ENCODE measurements around the gene ZC3H14. TPM values are rescaled to one million over a fixed set of nuclear protein-coding genes. Genes with fewer than 3 reads are reported as not detected.

ZC3H14 gene
- total and polyA plus RNA-seq, 7 donors, result 28.5 to 45.0 (median 37.1) TPM

- H3K4me1 ChIP-seq, result no peaks in the 10 kb centered on the region
- intact Hi-C loops (cut with DNase I), result loop anchor here in 1 of 2 donors (2.0 kb wide), 1 partner anchor 201 kb away; no protein-coding TSS in a partner anchor
- H3K9me3 ChIP-seq, result no peaks in the 10 kb centered on the region
- ATAC-seq (peak; percentile 57 to 84 (median 66)), DNase-seq (peak in 1 of 2 donors; percentile 26)
- H3K4me3 ChIP-seq, result no peak overlapping the region
- TF ChIP-seq, protein P1, sequence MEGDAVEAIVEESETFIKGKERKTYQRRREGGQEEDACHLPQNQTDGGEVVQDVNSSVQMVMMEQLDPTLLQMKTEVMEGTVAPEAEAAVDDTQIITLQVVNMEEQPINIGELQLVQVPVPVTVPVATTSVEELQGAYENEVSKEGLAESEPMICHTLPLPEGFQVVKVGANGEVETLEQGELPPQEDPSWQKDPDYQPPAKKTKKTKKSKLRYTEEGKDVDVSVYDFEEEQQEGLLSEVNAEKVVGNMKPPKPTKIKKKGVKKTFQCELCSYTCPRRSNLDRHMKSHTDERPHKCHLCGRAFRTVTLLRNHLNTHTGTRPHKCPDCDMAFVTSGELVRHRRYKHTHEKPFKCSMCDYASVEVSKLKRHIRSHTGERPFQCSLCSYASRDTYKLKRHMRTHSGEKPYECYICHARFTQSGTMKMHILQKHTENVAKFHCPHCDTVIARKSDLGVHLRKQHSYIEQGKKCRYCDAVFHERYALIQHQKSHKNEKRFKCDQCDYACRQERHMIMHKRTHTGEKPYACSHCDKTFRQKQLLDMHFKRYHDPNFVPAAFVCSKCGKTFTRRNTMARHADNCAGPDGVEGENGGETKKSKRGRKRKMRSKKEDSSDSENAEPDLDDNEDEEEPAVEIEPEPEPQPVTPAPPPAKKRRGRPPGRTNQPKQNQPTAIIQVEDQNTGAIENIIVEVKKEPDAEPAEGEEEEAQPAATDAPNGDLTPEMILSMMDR (IDR thresholded peaks at IDR 0.05), result peak; percentile 70
- no peak overlapping the region for H3K27ac ChIP-seq
- no peaks in the 10 kb centered on the region for H3K36me3 ChIP-seq (ENCODE audit: insufficient read depth in 1 of 2, low read depth in 1 of 2)
- H3K27me3 ChIP-seq (ENCODE audit: insufficient read depth in 3 of 3, low read length in 2 of 3), result no peaks in the 10 kb centered on the region
- WGBS, 3 donors, result 26 to 33% (median 27%) methylated on average over 4 of the region's 4 CpGs
These were observed 104.9 kb downstream of the ZC3H14 start for GRCh38 chr14:88667555-88668273.

DNA sequence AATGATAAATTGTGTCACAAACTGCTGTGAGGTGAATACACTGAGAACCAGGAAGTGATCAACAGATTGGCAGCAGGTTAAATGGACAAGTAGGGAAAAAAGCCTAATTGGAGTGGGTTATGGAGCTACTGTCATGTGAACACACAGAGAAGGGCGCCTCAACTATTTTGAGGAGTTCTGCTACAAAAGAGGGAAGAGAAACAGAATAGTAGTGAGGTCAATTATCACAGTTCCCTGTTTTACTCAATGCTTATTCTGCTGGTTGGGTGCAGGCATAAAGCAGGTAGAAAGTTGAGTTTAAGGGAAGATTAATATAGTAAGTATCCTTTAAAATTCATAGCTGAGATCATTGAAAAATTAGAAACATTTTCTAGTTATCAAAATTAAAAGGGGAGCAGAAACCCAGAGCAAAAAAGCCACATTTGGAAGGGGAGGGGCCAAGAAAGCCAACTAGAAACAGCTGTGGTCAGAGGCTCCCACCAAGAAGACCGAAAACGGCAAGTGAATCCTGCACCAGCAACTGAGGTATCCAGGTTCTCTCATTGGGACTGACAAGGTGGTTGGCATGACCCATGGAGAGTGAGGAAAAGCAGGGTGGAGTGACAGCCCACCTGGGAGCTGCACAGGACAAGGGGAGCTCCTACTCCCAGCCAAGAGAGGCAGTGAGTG lies 105.7 kb downstream of the ZC3H14 start:
- no peak overlapping the region for H3K4me3 ChIP-seq
- ATAC-seq, result no peak
- intact Hi-C loops (cut with DNase I), result no loop called here
- 68 to 72% (median 71%) methylated on average over 3 of the region's 3 CpGs for WGBS, 3 donors
- TF ChIP-seq, protein P1 (IDR thresholded peaks at IDR 0.05), result no peak
- H3K27ac ChIP-seq, result no peak overlapping the region
- no peak for DNase-seq
- no peaks in the 10 kb centered on the region for H3K4me1 ChIP-seq
- no peaks in the 10 kb centered on the region for H3K9me3 ChIP-seq
- H3K27me3 ChIP-seq (ENCODE audit: insufficient read depth in 3 of 3, low read length in 2 of 3), result no peaks in the 10 kb centered on the region
- H3K36me3 ChIP-seq (ENCODE audit: insufficient read depth in 1 of 2, low read depth in 1 of 2), result no peaks in the 10 kb centered on the region

- no peak overlapping the region for H3K4me3 ChIP-seq
- DNase-seq, result no peak
- H3K27me3 ChIP-seq (ENCODE audit: insufficient read depth in 3 of 3, low read length in 2 of 3), result no peaks in the 10 kb centered on the region
- intact Hi-C loops (cut with DNase I), result no loop called here
- no peak overlapping the region for H3K27ac ChIP-seq
- H3K9me3 ChIP-seq, result no peaks in the 10 kb centered on the region
- ATAC-seq, result no peak
- no peaks in the 10 kb centered on the region for H3K36me3 ChIP-seq (ENCODE audit: insufficient read depth in 1 of 2, low read depth in 1 of 2)
- H3K4me1 ChIP-seq, result no peaks in the 10 kb centered on the region
- TF ChIP-seq, protein P1 (IDR thresholded peaks at IDR 0.05), result no peak
- 73 to 77% (median 77%) methylated on average over 4 of the region's 4 CpGs for WGBS, 3 donors
These were observed 106.5 kb downstream of the ZC3H14 start for GRCh38 chr14:88669346-88669745.

Other genes starting within 250 kb of the ZC3H14 start
- not detected for gene KCNK10, start 239.8 kb upstream of the ZC3H14 start, total RNA-seq
- gene KCNK10, start 239.8 kb upstream of the ZC3H14 start, polyA plus RNA-seq, result under 1 TPM in 1 of 3 donors, not detected in 2; under 0.01 TPM
- 1 to 10 TPM; 3.3 to 9.7 (median 6.2) TPM for gene SPATA7, start 177.4 kb upstream of the ZC3H14 start, total RNA-seq
- gene SPATA7, start 177.4 kb upstream of the ZC3H14 start, polyA plus RNA-seq, result 1 to 10 TPM; 2.1 to 7.4 (median 4.8) TPM
- gene PTPN21, start 8.0 kb upstream of the ZC3H14 start, total RNA-seq, result 10 to 100 TPM; 14.8 to 27.3 (median 18.5) TPM
- gene PTPN21, start 8.0 kb upstream of the ZC3H14 start, polyA plus RNA-seq, result 10 to 100 TPM in 1 of 3 donors, 1 to 10 TPM in 2; 4.7 to 10.7 (median 6.6) TPM
- gene EML5, start 229.9 kb downstream of the ZC3H14 start, total RNA-seq, result under 1 TPM; 0.15 to 0.24 (median 0.18) TPM
- under 1 TPM; 0.04 to 0.21 (median 0.12) TPM for gene EML5, start 229.9 kb downstream of the ZC3H14 start, polyA plus RNA-seq

Data from psoas muscle (tissue), 8 donors.